Activated T-cell treated with anti-CD3 and anti-CD28 coated beads, Interleukin-2, amount 50 U/mL, for 4 hours (primary cell): ENCODE data around the gene MPP1. TPM values are rescaled to one million over a fixed set of nuclear protein-coding genes. Genes with fewer than 3 reads are reported as not detected.

ENCODE experiments used
- ATAC-seq, 2 donors: fragments of 200-7000 bp; cut with Tn5 transposase; one replicate each; pipeline ENCODE4 v1.10.0; 2021
- DNase-seq: peaks from one replicate; pipeline ENCODE4 v3.0.0-alpha.2; 2020
- H3K27me3 Mint-ChIP-seq: one replicate; pipeline ENCODE4 v1.8.0; 2021; ENCODE audit warnings: low read depth, mixed read lengths
- H3K36me3 Mint-ChIP-seq: one replicate; pipeline ENCODE4 v1.8.0; 2022; ENCODE audit warnings: mixed read lengths; ENCODE audit not compliant: insufficient read depth
- H3K4me1 Mint-ChIP-seq: one replicate; pipeline ENCODE4 v1.8.0; 2021; ENCODE audit warnings: low read depth, mixed read lengths
- H3K4me3 Mint-ChIP-seq: one replicate; pipeline ENCODE4 v1.8.0; 2021; ENCODE audit warnings: mild to moderate bottlenecking, moderate library complexity, mixed read lengths
- H3K9me3 Mint-ChIP-seq: one replicate; pipeline ENCODE4 v1.8.0; 2021; ENCODE audit warnings: mixed read lengths
- total RNA-seq, 3 donors: library from RNA; stranded (reverse); gene quantifications; one replicate each; pipeline ENCODE4 v1.2.1, GENCODE V29; 2021

The MPP1 gene
- total RNA-seq, 3 donors from 2014 or later, result 8.0 to 8.8 (median 8.0) TPM

DNA sequence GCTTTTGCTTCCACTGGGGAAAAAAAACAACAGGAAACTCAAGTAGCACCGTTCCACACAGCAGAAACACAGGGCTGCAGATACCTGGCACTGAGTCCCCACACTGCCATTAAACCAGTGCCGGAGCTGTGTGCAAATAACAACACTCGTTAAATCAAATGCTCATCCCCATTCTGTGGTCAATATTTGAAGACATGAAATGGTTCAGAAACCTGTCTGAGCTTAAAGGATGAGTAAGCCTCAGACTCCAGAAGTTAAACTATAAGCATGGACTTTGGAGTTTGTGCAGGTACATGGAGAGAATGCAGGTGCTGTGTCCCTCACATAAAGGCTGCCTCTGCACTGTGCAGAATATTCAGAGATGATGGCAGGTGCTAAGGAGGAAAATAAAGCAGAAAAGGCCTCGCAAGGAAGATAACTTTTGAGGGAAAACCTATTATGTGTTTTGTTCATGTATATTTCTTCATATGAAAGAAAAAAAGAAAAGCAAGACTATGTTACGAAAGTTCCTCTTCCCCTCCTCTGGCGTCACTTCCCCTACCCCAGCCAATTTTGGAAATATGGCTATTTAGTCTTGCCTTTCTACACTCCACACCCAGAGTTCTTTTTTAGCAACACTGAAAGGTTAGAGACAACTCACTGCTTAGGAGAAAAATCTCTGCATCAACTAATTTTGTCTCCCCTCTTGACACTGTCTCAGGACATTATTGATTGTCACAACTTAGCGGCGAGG, 4.6 kb downstream of the MPP1 start:
- no peaks in the 10 kb centered on the region for H3K9me3 Mint-ChIP-seq
- H3K27me3 Mint-ChIP-seq, result no peaks in the 10 kb centered on the region
- DNase-seq, result no peak
- no peak for ATAC-seq
- peaks cover 49% of the 10 kb centered on the region for H3K4me1 Mint-ChIP-seq
- no peaks in the 10 kb centered on the region for H3K36me3 Mint-ChIP-seq
- H3K4me3 Mint-ChIP-seq, result no peak overlapping the region

DNA sequence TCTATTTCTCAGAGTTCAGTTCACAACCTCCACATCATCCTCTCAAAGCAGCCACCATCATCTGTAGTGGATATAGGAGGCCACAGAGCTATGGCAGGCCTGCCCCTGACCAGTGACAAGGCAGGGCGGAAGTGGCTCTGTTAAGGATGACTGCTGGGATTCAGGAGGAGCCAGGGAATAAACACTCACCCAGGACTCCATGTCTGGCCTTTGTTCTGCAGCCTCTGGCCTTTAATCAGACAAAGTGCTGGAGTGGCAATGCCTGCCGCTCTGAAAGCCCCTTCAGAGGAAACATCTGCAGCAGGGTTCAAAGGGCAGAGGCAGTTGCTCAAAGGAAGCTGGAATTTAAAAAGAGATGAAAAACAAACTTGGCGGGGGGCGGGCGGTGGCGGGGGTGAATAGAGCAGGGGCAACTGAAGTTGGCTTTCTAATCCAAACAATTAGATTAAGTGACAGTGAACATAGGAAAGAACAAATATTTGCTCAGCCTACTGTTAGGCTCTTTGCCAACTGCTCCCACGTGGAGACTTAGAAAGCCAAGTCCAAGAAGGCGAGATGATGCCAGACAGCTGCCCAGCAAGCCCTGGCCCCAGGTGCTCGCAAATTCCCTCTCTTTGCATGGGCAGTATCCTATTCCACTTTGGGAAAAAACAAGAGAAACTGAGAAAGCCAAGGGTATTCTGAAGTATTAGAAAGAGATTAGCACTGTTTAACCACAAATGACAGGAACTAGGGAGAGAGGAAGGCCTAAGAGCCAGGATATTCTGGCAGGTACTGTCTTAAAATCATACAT, 5.5 kb downstream of the MPP1 start:
- no peaks in the 10 kb centered on the region for H3K27me3 Mint-ChIP-seq
- H3K4me3 Mint-ChIP-seq, result no peak overlapping the region
- H3K9me3 Mint-ChIP-seq, result no peaks in the 10 kb centered on the region
- H3K36me3 Mint-ChIP-seq, result no peaks in the 10 kb centered on the region
- H3K4me1 Mint-ChIP-seq, result peaks cover 46% of the 10 kb centered on the region
- ATAC-seq, result no peak
- DNase-seq, result no peak

DNA sequence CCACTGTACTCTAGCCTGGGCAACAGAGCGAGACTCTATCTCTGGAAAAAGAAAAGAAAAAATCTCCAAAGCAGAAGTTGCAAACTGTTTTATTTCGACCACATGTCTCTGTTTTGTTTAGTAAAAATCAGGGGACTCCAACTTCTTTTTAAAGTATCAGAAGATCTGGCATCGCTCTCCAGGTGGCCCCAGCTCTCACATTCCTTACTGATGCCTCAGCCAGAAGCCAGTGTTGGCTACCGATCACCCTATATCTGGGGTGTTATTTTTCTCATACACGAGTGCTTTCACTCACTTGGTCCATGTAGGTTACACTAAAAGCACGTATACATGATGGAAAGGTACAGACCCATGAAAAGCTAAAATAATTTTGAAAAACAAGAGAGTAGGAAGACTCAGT, 8.3 kb downstream of the MPP1 start:
- no peak overlapping the region for H3K4me3 Mint-ChIP-seq
- no peaks in the 10 kb centered on the region for H3K27me3 Mint-ChIP-seq
- no peak for DNase-seq
- H3K4me1 Mint-ChIP-seq, result peaks cover 32% of the 10 kb centered on the region
- no peaks in the 10 kb centered on the region for H3K36me3 Mint-ChIP-seq
- H3K9me3 Mint-ChIP-seq, result no peaks in the 10 kb centered on the region
- no peak for ATAC-seq

DNA sequence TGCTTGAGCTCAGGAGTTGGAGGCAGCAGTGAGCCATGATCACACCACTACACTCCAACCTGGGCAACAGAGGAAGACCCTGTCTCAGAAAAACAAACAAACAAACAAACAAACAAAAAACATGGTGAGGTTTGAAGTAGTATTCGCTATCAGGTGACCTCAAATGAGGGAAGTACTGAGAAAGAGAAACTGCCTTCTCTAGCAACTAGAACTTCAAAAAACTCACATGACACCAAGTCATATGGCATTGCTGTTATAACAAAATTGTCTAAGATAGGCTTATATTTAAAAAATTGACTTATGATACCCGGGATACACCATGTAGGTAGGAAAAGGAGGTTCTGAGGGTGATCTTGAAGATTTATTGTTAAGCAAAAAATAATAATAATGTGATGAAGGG, 10.3 kb downstream of the MPP1 start:
- DNase-seq (no peak), ATAC-seq (no peak)
- no peaks in the 10 kb centered on the region for H3K36me3 Mint-ChIP-seq
- no peaks in the 10 kb centered on the region for H3K9me3 Mint-ChIP-seq
- H3K4me3 Mint-ChIP-seq, result no peak overlapping the region
- no peaks in the 10 kb centered on the region for H3K27me3 Mint-ChIP-seq
- peaks cover 17% of the 10 kb centered on the region for H3K4me1 Mint-ChIP-seq

DNA sequence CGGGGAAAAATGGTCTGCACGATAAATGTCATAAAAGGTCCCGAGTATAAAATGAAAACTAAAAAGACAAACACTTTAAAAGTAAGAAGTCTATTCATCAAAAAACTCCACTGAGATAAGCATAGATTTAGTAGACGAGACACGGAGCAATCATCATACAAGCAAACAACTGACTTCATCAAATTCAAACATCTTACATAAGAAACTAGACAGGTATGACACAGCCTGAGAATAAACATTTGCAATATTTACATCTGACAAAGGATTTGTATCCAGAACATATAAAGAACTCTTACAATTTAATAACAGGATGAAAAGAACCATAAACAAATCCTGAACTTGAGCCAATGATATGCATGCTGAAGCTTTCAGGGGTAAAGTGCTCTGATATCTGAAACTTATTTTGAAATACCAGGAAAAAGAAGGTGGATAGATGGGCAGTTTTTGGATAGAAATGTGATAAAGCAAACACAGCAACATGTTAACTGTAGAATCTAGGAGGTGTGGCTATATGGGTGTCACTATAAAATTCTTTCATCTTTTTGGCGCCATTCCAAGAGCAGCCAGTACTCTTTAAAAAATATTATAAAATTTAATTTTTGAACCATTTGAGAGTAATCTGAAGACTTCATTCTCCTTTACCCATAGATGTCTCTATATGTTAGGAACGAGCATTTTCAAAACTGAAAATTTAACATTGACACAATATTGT, 12.0 kb downstream of the MPP1 start:
- Mint-ChIP-seq H3K27me3 (no peaks in the 10 kb centered on the region), H3K36me3 (no peaks in the 10 kb centered on the region), H3K9me3 (no peaks in the 10 kb centered on the region), H3K4me3 (no peak overlapping the region), H3K4me1 (peaks cover 4% of the 10 kb centered on the region)
- ATAC-seq (no peak), DNase-seq (no peak)

DNA sequence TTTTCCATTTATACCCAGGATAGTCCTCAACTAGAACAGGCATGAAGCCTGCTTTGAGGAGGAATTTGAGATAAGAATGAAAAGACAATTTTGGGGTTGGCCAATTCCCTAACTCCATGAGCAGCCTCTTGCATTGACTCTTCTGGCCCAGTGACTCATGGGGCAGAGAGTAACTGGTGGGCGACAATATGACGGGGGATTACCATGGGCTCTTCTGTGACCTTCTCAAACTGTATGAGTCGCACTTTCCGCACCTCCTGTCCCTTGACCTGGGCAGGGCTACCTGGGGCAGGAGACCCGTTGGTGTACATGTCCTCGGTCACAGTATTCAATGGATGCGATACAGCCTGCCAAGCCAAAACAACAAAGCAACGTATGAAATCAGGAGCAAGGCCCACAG, 13.3 kb downstream of the MPP1 start:
- DNase-seq (no peak), ATAC-seq (peak in 1 of 2 donors; percentile 21)
- no peak overlapping the region for H3K4me3 Mint-ChIP-seq
- H3K27me3 Mint-ChIP-seq, result no peaks in the 10 kb centered on the region
- no peaks in the 10 kb centered on the region for H3K36me3 Mint-ChIP-seq
- H3K4me1 Mint-ChIP-seq, result peaks cover under 1% of the 10 kb centered on the region
- no peaks in the 10 kb centered on the region for H3K9me3 Mint-ChIP-seq

DNA sequence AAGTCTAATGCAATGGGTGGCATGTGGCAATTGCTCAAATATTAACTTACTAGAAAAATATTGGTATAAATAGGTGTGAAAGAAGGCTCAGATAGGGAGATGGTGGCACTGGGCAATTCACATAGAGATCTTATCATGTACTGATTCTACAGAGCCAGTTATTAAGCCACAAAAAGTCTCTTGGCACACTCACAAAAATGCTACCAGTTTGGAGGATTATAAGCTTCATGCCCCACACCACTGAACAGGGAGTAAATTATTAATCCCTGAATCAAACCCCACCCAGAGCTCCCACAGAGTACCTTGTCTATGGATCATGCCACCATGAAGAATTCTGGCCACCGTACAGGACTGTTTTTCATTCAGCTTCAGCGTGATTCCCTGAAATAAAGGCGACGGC, 13.8 kb downstream of the MPP1 start:
- no peaks in the 10 kb centered on the region for H3K4me1 Mint-ChIP-seq
- no peak overlapping the region for H3K4me3 Mint-ChIP-seq
- ATAC-seq, result no peak
- H3K9me3 Mint-ChIP-seq, result no peaks in the 10 kb centered on the region
- no peaks in the 10 kb centered on the region for H3K27me3 Mint-ChIP-seq
- no peaks in the 10 kb centered on the region for H3K36me3 Mint-ChIP-seq
- no peak for DNase-seq

DNA sequence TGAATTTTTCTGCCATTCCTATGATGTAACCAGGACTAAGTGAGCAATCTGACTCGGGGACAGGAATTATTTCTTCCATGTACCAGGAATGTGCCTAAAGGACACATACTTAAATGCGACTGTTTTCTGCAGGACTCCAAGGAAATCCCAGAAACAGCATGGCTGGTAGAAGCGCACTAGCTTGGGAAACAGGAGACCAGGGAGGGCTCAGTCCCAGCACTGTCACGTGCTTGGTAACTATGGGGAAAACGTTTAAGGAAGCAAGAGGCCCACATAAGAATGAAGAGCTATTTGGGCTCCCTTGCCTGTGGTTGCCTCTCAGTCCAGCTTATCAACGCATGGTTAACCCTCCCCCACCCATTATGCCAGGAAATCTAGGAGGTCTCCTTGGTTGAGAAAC, 19.6 kb downstream of the MPP1 start:
- Mint-ChIP-seq H3K36me3 (no peaks in the 10 kb centered on the region), H3K4me3 (no peak overlapping the region), H3K9me3 (no peaks in the 10 kb centered on the region), H3K4me1 (peaks cover 13% of the 10 kb centered on the region), H3K27me3 (no peaks in the 10 kb centered on the region)
- ATAC-seq (no peak), DNase-seq (no peak)

DNA sequence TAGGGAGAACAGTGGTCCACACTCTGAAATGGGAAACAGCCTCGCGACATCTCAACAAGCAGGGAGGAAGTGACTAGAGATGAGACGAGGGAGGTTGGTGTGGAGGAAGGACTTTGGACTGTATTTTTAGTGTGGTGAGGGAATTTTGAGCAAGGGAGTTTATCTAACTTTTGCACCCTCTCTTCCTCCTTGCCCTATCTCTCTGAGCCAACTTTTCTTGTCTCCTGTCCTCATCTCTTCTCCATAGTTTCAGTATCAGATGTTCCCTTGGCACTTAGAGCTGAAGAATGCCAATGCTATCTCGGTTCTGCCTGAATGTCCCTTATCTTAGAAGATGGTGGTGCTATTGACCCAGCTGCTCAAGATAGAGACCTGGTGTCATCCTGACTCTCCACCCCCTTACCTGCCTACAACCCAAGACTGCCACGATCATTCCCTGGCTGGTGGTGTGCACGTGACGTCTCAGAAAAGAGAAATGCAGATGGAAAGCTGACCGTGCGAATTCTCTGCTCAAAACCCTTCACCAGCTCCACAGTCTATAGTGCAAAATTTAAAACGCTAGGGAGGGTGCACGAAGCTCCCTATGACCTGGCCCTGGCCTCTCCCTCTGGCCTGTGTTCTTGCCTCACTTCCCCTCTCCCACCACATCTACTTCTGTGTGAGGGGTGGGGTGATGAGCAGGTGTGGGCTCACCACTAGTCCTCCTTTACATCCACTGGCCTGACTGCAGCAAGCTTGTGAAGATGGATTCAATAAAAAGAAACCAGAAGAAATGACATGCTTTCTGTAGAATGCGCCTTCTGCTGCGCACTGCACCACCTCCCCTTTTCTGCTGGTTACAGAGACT, 20.9 kb downstream of the MPP1 start:
- Mint-ChIP-seq H3K4me3 (peak overlapping the region; percentile 66), H3K9me3 (no peaks in the 10 kb centered on the region)
- ATAC-seq, result no peak

DNA sequence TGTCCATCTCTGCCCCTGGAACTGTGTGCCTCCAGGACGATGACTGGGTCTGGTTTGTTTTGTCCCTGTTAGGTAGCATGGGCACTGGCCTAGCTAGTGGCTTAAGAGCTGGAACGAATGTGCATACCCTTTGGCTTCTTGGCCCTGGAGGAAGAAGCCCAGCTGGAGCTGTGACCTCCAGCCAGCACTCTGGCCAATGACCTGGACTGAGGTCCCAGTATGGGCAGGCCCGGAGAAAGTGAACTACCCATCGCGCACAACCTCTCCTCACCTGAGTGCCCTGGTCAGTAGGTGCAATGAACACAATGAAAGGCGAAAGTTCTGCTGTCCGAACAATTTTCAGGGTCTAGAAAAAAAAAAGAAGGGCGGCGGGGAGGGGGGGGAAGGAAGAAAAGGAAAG, 24.3 kb downstream of the MPP1 start:
- ATAC-seq (no peak), DNase-seq (no peak)
- peaks cover 15% of the 10 kb centered on the region for H3K36me3 Mint-ChIP-seq
- H3K4me3 Mint-ChIP-seq, result no peak overlapping the region
- peaks cover 15% of the 10 kb centered on the region for H3K4me1 Mint-ChIP-seq
- H3K9me3 Mint-ChIP-seq, result no peaks in the 10 kb centered on the region
- no peaks in the 10 kb centered on the region for H3K27me3 Mint-ChIP-seq

More for the DNA sequence above, 20.9 kb downstream of the MPP1 start:
- no peaks in the 10 kb centered on the region for H3K36me3 Mint-ChIP-seq
- no peaks in the 10 kb centered on the region for H3K27me3 Mint-ChIP-seq
- peaks cover 13% of the 10 kb centered on the region for H3K4me1 Mint-ChIP-seq
- no peak for DNase-seq

DNA sequence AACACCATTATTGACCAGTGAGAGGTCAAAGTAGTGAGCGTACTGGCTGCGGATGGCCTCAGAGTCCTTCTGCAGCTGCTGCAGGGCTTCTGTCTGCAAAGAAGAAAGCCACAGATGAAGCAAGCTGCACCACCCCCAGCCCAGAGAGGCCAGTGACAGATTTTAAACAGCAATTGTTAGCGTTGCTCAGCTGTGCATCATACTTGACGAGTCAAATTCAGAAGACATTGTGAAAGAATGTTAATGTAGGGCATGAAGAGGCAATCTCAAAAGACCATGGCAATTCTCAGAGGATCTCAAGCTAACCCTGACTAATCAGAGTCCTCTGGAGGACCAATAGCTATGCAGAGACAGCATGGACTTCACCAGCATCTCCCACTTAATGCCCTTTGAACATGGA, 26.0 kb downstream of the MPP1 start:
- H3K27me3 Mint-ChIP-seq, result no peaks in the 10 kb centered on the region
- no peak for DNase-seq
- no peak for ATAC-seq
- H3K36me3 Mint-ChIP-seq, result peaks cover 21% of the 10 kb centered on the region
- no peak overlapping the region for H3K4me3 Mint-ChIP-seq
- H3K4me1 Mint-ChIP-seq, result peaks cover 20% of the 10 kb centered on the region
- no peaks in the 10 kb centered on the region for H3K9me3 Mint-ChIP-seq

DNA sequence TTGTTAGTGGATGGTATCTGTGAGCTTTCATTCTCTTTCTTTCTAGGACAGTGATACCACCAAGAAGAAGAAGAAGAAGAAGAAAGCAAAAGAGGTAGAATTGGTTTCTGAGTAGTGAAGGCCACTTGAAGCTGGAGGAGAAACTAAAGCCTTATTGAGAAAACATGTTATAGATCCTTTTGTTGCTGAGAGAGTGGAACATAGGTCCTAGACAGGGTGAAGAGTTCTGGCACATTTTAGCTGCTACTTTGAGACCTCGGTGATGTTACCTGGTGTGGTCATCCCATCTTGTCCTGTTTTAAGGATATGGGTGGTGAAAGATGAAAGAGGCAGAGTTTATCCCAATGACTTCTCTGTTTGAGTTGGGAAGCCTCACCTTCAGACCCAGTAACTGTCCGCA, 28.5 kb downstream of the MPP1 start:
- peaks cover 15% of the 10 kb centered on the region for H3K4me1 Mint-ChIP-seq
- DNase-seq (no peak), ATAC-seq (no peak)
- H3K36me3 Mint-ChIP-seq, result peaks cover 29% of the 10 kb centered on the region
- H3K9me3 Mint-ChIP-seq, result no peaks in the 10 kb centered on the region
- no peak overlapping the region for H3K4me3 Mint-ChIP-seq
- no peaks in the 10 kb centered on the region for H3K27me3 Mint-ChIP-seq

DNA sequence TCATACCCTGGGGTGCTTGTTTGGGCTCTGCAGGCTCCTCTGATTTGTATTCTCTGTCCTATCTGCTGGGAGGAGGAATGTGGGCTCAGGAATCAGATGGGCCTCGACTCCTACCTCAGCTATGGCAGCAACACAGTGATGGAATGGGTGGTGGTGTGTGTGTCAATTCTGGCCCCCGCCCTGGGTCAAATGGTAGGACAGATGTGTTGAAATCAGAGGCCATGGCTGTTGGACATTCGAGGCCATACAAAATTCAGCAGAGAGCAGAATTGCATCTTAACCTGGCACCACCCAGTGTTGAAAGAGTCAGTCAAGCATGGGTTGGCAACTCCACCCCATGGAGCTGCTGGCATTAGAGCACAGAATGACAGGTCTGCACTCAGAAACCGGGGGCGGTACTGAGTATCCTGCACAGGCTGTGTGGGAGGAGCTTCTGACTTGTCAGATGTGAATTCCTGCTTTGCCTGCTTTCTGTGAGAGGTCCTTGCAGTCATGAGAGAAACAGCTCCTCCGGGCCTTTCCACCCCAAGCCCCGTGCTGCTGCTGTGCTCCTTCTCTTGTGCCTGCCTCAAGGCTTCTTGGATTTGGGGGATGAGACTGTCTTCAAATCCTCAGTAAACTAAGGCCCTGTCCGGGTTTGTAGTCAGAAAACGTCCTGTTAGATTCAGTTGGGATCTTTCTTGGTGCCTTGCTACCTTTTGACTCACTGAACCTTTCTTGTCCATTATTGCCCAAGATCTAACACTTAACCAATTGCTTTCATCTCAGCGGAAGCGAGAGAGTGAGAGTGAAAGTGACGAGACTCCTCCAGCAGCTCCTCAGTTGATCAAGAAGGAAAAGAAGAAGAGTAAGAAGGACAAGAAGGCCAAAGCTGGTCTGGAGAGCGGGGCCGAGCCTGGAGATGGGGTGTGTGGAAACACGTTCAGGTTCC, 29.6 kb downstream of the MPP1 start:
- Mint-ChIP-seq H3K9me3 (no peaks in the 10 kb centered on the region), H3K27me3 (no peaks in the 10 kb centered on the region), H3K36me3 (peaks cover 34% of the 10 kb centered on the region), H3K4me1 (peaks cover 15% of the 10 kb centered on the region), H3K4me3 (no peak overlapping the region)
- DNase-seq (peak; percentile 28), ATAC-seq (peak; percentile 55 to 62)
